Stimulated activated CD4-positive, alpha-beta T cell treated with anti-CD3 and anti-CD28 coated beads, Interleukin-4, amount 100 ng/mL, for 1 hour (primary cell): Measurements from ENCODE around the gene PKNOX2.

ENCODE experiments used
- DNase-seq: peaks from one replicate; pipeline ENCODE4 v3.0.0-alpha.2; 2020

The PKNOX2 gene

DNA sequence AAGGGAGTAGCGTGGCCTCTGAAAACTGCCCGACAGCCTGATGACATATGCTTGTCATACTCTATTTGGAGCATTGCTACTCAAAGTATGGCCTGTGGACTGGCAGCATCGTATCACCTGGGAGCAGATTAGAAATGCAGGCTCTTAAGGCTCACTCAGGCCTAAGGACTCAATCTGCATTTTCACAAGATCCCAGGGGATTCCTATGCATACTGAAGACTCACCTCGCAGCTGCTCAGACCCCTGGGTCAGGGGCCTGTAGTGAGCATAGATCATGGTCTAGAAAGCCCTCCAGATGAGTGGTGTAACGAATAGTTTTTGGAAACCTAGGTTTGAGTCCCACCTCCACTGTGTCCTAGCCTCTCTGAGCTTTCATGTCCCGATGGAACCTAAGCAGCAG lies 205.3 kb downstream of the PKNOX2 start:
- no peak for DNase-seq

DNA sequence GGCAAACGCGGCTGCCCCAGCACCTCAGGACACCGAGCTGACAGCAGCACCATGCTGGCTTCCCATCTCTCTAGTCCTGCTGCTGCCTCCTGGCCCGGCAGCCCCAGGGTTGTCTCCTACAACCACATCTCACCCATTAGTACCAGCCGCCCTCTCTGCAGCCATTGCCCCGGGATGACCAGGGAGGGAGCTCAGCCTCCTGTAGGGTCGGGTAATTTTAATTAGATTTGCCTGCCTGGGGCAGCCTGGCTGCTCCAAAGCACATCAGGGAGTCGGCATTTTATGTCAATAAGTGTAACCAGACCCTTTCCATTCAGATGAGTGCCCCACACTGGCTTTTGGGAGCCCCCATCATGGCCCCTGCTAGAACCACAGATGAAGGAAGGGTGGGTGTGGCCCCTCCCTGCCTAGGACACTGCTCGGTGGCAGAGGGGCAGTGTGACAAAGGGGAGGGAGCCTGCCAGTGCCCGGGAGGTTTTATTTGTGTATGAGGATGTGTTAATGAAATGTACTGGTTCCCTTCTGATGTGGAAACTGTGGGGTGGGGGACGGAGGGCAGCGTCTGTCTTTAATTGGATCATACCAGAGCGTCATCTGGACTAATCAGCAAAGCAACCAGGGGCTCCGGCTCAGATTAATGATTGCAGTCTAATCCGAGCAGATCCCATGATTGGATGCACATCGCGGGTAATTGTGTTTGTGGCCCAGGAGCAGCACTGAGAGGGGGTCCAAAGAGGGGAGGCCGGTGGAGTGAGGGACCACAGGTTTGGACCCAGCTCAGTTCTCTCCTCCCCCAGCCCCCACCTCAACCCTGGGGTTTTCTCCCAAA lies 206.2 kb downstream of the PKNOX2 start:
- no peak for DNase-seq

DNA sequence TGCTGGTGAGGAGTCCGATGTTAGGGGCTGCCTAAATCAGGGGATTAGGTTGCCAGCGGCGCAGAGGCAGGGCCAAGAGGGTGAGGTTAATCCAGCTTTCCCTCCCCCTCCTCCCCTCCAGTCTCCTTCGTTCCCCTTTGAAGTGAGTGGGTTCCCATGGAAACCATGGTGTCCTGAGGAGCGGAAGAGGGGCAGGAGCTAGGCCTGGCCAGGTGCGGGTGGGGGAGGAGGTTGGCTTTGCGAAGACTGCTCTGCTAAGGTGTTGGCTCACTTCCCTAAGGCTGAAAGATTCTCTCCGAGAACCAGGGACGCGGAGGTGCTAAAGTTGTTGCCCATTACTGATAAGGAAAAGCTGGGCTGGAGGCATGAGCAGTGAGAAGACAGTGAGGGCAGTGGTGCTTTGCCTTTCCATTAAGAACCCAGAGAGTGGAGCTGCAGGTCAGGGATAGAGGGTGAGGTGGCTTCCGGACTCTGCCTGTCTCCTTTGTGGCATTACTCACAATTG lies 206.9 kb downstream of the PKNOX2 start:
- DNase-seq: no peak

DNA sequence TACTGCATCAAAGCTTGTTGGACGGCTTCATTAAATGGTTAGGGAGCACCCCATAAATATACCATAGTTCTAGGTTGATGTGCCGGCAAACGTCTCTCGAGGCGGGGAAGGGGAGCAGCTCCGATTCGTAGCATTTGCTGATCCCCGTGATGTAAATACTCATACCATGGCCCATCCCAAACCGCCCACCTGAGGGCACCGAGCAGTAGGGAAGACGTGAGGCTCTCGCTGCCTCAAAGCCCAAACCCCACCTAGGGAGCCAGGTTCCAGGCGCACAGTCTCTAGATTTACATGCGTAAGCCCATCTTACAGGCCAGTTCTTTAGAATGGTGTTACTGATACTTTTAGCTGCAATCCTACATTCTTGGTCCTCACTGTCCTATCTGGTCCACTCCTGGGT lies 207.5 kb downstream of the PKNOX2 start:
- no peak for DNase-seq

DNA sequence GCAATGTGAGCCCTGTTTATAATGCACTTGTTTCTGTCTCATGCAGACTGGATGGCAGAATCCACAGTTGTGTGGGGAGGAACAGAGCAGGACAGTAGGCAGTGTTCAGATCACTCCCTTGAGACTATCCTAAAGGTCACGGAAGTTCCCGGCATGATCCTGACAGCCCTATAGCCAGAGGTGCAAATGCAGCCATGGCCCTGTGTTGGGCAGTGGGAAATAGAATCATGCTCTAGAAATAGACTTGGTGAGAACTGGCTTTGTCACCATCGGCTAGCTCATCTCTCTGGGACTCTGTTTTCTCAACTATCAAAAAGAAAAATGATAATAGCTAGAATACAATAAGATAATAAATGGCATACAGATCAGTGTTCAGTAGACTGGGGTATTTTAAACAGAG lies 208.4 kb downstream of the PKNOX2 start:
- DNase-seq: no peak

DNA sequence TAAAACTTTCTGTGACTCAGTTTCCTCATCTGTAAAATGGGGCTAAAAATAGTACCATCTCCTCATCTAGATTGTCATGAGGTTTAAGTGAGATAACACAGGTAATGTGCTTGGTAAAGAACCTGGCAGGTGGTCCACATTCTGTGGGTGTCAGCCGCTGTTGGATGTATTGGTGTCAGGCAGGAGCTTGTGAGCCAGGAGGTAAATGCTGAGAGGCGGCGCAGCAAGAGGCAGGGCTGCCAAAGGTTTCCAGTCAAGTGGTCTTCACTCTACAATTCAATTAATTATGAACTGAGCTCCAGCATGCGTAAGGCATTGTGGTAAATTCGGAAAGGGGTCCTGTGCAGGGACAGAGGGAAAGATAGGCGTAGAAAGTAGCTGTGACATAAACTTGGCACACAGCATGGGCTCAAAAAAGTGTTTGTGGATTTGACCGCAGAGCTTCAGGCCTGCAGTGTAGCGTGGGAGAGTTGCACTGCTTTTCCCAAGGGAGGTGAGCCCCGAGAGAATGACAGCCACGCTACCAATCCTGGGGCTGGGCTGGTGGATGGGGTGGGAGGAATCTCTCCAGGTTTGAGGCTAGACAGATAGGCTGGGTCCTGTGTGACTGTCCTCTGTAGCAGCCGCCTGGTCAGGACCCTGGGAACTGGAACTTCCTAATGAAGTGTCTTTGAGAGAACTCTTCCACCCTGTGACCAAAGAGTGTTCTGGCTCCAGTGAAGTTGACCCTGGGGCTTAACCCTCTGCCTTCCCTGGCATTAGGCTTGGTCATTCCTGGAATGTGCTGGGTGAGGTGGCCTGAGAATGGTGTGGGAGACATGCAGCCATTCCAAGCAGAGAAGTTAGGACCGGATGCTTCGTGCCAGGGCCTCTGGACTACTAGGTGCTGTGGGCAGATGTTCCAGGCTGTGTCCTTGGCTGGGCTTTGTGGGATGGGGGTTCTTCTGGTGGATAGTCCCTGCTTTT lies 209.2 kb downstream of the PKNOX2 start:
- no peak for DNase-seq

DNA sequence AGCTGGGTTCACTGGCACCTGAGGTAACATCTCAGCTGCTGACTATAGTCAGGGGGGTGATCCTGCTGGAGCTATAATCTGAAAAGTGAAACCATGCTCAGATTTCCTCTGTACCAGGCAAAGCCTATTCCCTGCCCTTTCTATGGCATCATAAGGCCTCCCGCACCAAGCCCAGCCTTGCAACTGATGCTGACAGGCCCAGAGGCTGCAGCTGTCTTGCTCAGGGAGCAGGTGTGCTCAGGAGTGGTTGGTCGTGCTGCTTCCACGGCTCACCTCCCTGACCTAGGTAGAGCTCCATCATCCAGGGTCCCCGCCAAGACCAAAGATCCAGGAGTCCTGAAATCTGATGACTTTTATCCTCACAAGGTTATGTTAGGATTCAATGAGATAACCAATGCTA lies 209.8 kb downstream of the PKNOX2 start:
- DNase-seq: no peak

DNA sequence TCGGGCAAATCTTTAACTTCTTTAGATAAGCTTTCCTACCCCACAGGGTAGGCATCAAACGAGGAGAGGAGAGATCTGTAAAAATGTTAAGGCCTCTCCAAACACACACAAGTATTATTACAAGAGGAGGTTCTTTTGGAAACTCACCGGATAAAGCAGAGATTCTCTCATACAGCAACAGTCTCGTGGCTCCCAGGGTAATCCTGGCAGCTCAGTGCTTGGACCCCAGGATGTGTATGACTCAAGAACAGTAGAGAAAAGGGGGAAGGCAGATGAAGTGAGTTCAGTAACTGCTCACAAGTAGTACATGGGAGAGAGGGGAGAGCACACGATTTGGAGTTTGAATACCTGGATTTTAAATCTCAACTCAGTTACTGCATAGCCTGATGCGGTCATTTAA lies 210.6 kb downstream of the PKNOX2 start:
- no peak for DNase-seq

DNA sequence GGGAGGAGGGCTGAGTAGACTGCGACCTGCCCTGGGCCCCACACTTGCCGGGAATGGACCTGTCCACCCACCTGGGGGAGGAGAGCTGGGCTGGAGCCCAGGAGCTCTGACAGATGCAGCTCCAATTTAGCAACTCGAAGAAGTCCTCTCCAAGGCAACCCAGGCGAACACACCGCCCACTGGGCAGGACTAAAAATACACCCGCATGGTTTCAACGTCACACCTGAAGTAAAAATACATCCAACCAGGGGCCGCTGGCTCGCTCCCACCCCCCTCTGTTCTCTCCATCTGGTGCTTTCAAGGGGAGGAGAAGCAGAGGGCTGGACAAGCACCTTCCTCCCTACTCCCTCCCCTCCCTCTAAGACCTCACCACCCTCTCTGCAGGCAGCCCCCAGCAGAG lies 211.6 kb downstream of the PKNOX2 start:
- no peak for DNase-seq

DNA sequence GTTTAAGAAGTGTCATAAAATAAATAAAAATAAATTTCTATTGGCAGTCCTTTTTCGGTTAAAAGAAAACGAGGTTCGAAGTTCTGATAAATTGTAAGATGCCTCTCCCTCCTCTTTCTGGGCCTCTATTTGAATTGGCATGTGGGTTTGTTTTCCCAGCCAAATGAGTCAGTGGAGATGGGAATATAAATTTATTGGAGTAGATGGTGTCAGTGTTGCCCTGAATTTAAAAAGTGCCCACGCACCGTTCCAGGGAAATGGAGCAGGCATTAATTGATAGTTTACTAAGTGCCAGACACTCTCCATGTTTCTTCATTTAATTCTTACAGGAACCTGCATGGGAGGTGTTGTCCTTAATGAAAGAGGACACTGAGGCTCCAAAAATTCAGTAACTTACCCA lies 212.3 kb downstream of the PKNOX2 start:
- no peak for DNase-seq

DNA sequence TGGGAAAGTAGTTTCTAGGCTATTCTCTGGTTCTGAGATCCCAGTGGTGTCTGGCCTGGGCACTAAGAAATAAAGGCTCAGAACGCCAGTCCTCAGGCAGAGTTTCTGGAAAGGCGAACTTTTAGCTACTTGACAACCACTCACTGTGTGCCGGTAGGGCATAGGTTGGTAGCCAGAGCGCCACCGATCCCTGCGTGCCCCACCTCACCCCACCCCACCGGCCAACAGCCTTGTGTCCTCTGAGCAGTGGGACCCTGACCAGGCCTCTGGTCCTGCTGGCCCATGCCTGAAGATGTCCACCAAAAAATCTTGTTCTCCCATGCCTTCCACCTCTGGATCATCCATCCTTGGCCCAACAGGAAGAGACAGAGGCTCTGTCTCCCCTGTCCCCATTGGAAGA lies 213.5 kb downstream of the PKNOX2 start:
- DNase-seq: no peak

DNA sequence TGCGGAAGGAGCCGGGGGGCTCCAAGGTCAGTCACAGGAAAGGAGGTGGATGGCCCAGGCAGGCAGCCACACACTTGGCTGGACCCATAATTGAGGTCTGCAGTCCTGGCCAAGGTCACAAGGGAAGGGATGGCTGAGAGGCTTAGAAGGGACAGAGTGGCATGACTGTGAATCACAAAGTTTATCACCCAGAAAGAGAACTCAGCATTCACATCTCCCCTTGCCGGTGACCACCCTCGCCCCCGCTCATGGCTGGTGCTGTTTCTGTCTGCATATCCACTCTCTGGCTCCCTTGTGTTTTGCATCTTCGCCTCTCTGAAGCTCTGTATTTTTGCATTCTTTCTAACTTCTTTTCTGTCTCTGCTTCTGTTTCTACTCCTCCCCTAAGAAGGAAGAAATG lies 214.0 kb downstream of the PKNOX2 start:
- DNase-seq: no peak

DNA sequence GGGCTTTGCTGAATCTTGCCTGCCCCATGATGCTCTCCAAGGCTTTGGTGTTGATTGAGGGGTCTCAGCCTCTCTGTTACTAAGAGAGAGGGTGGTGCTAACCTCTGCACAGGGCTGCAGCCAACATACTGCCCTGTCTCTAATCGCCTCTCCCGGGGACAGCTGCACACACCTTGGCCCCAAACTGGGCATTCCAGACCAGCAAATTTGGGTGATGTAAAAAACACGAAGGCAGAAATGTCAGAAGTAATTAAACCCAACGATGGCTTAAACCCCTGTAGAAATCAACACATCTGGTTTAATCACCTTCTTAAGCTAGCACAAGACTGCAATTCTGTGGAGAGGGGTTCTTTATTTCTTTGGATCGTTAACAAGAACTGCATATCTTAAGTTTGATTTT lies 215.0 kb downstream of the PKNOX2 start:
- DNase-seq: no peak

DNA sequence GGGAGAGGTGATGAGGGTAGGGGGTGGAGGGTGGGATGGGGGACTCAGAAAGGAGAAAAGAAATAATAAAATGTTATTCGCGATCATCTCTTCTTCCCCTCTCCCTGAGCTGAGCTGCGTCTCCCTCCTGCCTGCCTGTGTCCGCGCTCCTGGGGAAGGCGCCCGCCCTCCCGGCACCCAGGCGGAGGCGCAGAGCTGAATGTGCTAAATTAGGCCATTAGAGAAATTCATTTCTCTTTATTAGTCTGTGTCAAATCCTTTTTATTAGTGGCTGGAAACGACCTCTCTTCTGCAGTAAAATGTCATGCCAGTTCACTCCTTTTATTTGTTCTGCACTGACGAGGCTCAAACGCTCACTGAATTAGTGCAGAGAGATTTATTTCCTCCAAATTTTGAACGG lies 215.4 kb downstream of the PKNOX2 start:
- DNase-seq: no peak

DNA sequence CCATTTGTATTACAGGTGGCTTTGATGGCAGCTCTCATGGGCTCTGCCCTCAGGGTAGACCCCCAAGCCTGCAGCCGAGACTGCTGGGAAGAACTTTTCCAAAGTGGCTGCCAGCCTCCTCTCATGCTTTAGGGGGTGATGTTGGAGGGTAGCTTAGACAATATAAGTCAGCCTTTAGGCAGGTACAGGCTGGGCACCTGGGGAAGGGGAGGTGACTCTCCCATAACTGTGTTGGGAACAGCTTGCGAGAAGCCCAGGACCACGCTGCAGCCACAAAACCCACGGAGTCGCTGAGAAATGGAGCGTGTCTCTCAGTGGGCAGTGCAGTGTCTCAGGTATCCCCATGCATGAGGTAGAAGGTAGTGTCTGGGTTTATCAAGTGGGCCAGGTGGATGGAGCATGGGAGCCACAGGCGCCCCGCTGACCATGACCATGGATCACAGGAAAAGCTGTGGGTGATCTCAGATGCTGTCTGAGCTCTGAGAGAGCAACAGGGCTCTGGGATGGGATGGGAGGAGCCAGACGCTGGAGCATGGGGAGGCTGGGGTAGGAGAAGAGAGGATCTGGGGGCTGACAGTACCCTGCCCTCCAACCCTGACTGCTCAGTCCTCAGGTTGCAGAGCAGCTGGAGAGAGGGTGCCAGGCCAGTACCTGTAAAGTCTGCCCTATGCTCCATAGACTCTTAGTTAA lies 216.3 kb downstream of the PKNOX2 start:
- no peak for DNase-seq

DNA sequence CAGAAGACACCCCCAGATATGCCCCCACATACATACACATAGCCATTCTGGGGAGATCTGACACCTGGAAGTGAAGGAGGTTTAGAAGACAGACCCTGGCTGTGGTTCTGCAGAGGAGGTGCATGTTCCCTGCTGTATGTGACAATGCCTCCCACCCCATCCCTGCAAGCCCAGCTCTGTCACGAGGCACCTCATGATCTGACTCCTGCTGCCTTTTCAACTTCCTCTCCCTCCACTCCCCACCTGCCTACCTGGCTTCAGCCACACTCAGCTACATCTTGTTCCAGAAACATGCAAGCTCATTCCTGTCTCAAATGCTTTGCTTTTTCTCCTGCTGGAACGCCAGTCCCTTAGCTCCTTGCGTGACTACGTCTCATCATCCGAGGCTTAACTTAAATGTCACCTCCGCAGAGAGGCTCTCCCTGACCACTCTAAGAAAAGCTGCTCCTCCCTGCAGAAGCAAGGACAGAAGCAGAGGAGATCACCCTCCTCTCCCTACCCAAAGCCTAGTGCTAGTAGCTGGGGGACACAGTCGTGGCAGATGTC lies 217.0 kb downstream of the PKNOX2 start:
- no peak for DNase-seq

DNA sequence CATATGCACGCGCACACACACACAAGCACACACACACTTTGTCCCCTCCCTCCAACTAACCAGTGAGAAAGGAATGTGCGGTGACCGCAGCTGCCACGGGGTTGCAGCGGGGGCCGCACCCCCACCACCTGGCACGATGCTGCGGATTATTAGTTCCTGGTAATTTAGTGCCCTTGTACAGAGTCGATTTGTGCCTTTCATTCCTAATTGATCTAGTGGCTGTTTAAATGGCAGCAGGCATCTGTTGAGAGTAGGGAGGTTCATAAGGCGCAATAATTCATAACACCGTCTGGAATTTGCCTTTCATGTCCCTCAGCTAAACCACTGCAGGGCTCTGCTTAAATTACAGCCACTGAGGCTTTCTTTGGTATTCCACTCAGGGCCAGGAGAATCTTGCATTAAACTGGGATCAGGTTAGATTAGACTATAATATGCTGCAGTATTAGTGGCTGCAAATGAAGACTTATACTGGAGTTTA lies 217.8 kb downstream of the PKNOX2 start:
- no peak for DNase-seq

DNA sequence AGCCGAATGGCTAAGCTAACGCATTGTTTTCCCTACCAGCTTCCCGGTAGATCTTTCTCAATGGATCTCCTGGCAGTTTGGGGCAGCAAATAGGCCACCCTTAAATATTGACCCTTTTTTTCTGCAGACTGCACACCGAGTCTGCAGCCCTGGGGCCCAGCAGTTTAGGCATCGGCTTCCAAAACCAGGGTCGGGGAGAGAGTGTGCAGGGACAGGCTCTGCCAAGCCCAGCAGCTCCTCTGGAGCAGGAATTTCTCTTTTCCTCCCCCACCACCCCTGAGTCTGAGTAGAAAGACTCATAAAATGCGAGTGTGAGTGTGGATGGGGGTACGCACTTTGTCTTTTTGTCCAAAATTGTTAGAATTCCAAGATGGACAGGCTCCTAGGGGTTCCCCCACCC lies 218.3 kb downstream of the PKNOX2 start:
- no peak for DNase-seq

DNA sequence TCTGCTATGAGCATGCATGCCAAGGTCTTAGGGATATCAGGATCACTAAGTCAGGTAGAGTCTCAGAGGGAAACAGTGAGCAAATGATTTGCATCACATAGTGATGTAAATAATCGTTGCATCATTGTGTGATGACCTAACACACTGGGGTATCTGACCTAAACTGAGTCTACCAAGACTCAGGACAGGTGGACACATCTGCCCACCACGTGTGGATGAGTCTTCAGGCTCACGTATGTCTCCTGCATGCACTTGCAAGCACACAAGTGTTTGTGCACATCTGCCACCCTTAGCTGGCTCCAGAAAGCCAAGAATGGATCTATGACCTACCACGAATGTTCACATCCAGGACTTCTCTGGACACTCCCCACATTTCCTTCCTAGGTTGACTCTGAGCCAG lies 220.3 kb downstream of the PKNOX2 start:
- DNase-seq: no peak

DNA sequence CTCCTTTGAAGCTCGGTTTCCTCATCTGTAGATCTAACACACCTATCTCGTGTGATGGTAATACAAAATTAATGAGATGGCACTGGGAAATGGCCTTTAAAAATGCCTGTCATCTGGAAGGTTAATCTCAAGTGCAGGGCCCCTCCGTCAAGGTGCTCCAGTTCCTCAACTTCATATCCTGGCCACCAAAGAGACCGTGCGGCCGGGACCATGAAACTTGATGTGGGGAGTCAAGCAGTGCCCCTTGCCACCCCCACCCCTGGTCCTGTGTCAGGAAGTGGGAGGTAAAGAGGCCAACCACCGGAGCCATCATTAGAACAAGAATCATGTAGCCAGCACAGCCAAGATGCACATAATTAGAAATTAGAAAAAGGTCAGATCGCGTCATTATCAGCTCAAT lies 223.3 kb downstream of the PKNOX2 start:
- DNase-seq: no peak

DNA sequence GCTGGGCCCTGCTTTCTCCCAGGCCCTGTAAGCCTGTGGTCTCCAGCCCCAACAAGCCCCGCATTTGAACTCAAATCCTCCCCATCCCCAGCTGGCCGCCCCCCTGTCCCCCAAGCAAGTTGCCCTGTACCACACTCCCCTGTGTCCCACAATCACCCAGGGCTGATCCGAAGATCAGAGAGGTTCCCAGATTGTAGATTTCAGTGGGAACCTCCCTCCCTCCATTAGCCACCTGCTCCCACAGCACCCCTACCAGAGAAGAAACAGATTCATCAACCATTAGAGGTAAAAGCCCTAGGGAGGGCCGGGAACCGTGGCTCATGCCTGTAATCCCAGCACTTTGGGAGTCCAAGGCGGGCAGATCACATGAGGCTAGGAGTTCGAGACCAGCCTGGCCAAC lies 224.1 kb downstream of the PKNOX2 start:
- no peak for DNase-seq

DNA sequence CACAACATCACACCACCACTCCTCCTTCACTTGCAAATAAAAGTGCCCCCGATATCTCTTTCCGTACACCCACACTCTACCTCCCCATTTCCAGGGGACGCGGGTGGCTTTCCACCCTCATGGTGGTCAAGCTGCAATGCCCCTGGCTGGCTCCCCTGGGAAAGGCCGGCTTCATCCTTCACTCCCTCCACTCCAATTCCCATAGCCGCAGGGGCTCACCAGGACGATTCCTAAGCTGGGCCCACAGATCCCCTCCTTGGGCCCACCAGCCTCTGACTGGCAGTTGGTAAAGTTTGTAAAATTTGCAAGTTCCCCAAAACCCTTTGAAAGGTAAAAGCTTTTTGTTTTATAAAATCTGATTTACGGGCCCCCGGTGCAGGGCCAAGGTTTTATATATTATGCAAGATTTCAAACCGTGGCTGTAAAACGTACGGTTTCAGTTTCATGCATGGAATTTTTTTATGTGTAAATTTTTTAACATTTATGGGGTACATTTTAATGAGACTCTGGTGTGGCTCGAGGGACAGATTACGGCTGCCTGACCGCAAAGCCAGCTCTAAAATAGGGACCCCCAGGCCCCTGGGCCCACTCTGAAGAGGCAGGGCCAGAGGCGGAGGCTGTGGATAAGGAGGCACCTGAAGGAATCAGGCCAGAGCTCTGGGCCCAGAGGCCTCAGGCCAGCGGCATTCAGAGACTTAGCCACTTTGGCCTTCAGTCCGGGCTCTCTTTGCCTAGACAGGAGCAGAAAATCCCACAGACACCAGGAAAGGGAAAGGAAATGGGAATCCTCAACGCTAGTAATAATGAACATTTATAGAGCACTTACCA lies 225.0 kb downstream of the PKNOX2 start:
- DNase-seq: no peak
